Hepatocyte (in vitro differentiated cells): ENCODE data around the gene KLHL3. TPM values are rescaled to one million over a fixed set of nuclear protein-coding genes. Genes with fewer than 3 reads are reported as not detected.
A peak's percentile ranks its signal among the peaks of the same experiment; 100 is the strongest.

ENCODE experiments used
- DNase-seq: peaks from one replicate; pipeline ENCODE4 v3.0.0-alpha.2; 2016; ENCODE audit warnings: low spot score
- H2AFZ ChIP-seq: fragments of 200-600 bp; sonication (generic); 2 replicates; pipeline ENCODE4 v1.6.0; 2016; ENCODE audit warnings: antibody characterized with exemption, mild to moderate bottlenecking
- H3K27ac ChIP-seq: fragments of 200-600 bp; sonication (generic); 2 replicates; pipeline ENCODE4 v1.5.1; 2016; ENCODE audit warnings: mild to moderate bottlenecking
- H3K27me3 ChIP-seq: fragments of 200-600 bp; sonication (generic); 2 replicates; pipeline ENCODE4 v1.6.1; 2016
- H3K36me3 ChIP-seq: fragments of 200-600 bp; sonication (generic); replicated peaks from 2 replicates; pipeline ENCODE4 v1.5.1; 2016; ENCODE audit warnings: low read depth; ENCODE audit not compliant: insufficient read depth
- H3K4me1 ChIP-seq: fragments of 200-600 bp; sonication (generic); 2 replicates; pipeline ENCODE4 v1.5.1; 2016; ENCODE audit warnings: mild to moderate bottlenecking, moderate library complexity; ENCODE audit not compliant: insufficient read depth
- H3K4me2 ChIP-seq: fragments of 200-600 bp; sonication (generic); 2 replicates; pipeline ENCODE4 v1.6.0; 2016
- H3K4me3 ChIP-seq: fragments of 200-600 bp; sonication (generic); 2 replicates; pipeline ENCODE4 v1.5.1; 2016; ENCODE audit warnings: mild to moderate bottlenecking
- H3K79me2 ChIP-seq: fragments of 200-600 bp; sonication (generic); 2 replicates; pipeline ENCODE4 v1.6.0; 2017; ENCODE audit warnings: mild to moderate bottlenecking
- H3K9me2 ChIP-seq: fragments of 200-600 bp; sonication (generic); replicated peaks from 2 replicates; pipeline ENCODE4 v1.6.0; 2017; ENCODE audit warnings: mild to moderate bottlenecking; ENCODE audit not compliant: insufficient read depth
- H3K9me3 ChIP-seq: fragments of 200-600 bp; sonication (generic); 2 replicates; pipeline ENCODE4 v1.5.1; 2016; ENCODE audit warnings: low read depth, mild to moderate bottlenecking
- H4K20me1 ChIP-seq: fragments of 200-600 bp; sonication (generic); 2 replicates; pipeline ENCODE4 v1.6.0; 2016; ENCODE audit warnings: mild to moderate bottlenecking; ENCODE audit not compliant: insufficient read depth, poor library complexity, severe bottlenecking
- EZH2 ChIP-seq: fragments of 200-600 bp; sonication (generic); IDR thresholded peaks from 2 replicates; pipeline ENCODE4 v1.6.1; 2016; ENCODE audit warnings: antibody characterized with exemption, mild to moderate bottlenecking, borderline replicate concordance
- EZH2phosphoT487 ChIP-seq: fragments of 200-600 bp; sonication (generic); IDR thresholded peaks from one replicate; pipeline ENCODE4 v1.6.1; 2018; ENCODE audit warnings: antibody characterized with exemption, mild to moderate bottlenecking, low read depth, moderate library complexity; ENCODE audit not compliant: unreplicated experiment, severe bottlenecking
- WGBS: methylation state at CpG from one replicate; pipeline ENCODE4 v1.1.6; 2016; ENCODE audit warnings: low lambda C conversion rate; ENCODE audit errors: missing lambda C conversion rate; 5-methylcytosine and 5-hydroxymethylcytosine counted together
- polyA plus RNA-seq: library from polyadenylated mRNA; unstranded; fragments of >200 nt; fragmentation: Nextera tagmentation; extraction: Ambion mirVana; gene quantifications from 2 replicates; pipeline ENCODE4 v1.2.1, GENCODE V29; 2016
- total RNA-seq: library from RNA; depleted of rRNA; stranded (reverse); fragments of >200 nt; gene quantifications from 2 replicates; pipeline ENCODE4 v1.2.3, GENCODE V29; 2014
- TF ChIP-seq, protein P1 (sequence below): fragments of 200-600 bp; sonication (generic); IDR thresholded peaks from 2 replicates; pipeline ENCODE4 v1.5.1; 2016; ENCODE audit warnings: antibody characterized with exemption, mild to moderate bottlenecking; ENCODE audit not compliant: poor library complexity

Gene KLHL3
- total and polyA plus RNA-seq, 2 experiments from 2014 or later, result 1.4 to 5.3 TPM

DNA sequence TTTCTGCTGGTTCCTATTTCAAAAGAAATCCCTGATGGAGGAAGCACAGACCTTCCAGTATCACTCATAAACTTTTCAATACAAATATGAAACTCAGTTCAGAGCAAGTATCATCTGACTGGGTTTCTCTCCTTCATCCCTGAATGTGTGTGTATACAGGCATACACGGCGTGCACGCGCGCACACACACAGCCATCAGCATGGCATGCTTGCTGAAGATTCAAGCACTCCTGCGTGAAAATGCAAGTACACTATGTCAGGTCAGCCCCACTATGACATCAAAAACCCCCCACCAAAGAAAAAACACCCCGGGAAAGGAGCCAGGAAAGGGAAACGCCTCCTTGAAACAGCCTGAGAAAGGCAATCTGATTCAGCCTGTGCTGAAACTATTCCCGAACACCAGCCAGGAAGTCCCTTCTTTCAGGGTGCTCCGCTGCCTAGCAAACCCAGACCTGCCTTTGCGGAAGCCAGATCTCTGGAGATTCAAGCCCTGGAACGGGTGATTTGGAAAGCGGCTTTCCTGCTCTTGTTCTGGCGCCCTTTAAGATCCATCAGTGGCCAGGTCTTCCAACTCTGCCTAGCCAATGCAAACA lies 831 bp downstream of the KLHL3 start:
- no peaks in the 10 kb centered on the region for H3K9me2 ChIP-seq
- no peaks in the 10 kb centered on the region for H4K20me1 ChIP-seq
- peak overlapping the region; percentile 75 for H3K27ac ChIP-seq
- H3K4me1 ChIP-seq, result peaks cover 18% of the 10 kb centered on the region
- peaks cover 25% of the 10 kb centered on the region for H3K79me2 ChIP-seq
- H3K4me3 ChIP-seq, result peak overlapping the region; percentile 43
- H3K27me3 ChIP-seq, result no peaks in the 10 kb centered on the region
- H2AFZ ChIP-seq, result peak overlapping the region; percentile 96
- peak; percentile 44 for DNase-seq
- no peaks in the 10 kb centered on the region for H3K9me3 ChIP-seq
- TF ChIP-seq EZH2 (no peak), EZH2phosphoT487 (no peak)
- TF ChIP-seq, protein P1, sequence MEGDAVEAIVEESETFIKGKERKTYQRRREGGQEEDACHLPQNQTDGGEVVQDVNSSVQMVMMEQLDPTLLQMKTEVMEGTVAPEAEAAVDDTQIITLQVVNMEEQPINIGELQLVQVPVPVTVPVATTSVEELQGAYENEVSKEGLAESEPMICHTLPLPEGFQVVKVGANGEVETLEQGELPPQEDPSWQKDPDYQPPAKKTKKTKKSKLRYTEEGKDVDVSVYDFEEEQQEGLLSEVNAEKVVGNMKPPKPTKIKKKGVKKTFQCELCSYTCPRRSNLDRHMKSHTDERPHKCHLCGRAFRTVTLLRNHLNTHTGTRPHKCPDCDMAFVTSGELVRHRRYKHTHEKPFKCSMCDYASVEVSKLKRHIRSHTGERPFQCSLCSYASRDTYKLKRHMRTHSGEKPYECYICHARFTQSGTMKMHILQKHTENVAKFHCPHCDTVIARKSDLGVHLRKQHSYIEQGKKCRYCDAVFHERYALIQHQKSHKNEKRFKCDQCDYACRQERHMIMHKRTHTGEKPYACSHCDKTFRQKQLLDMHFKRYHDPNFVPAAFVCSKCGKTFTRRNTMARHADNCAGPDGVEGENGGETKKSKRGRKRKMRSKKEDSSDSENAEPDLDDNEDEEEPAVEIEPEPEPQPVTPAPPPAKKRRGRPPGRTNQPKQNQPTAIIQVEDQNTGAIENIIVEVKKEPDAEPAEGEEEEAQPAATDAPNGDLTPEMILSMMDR, result no peak
- peak overlapping the region; percentile 96 for H3K4me2 ChIP-seq
- WGBS, result 6% methylated on average over 14 of the region's 14 CpGs
- H3K36me3 ChIP-seq, result no peaks in the 10 kb centered on the region

GRCh38 chr5:137734331-137734730 lies 1.6 kb downstream of the KLHL3 start:
- Histone ChIP-seq H3K4me2 (peak overlapping the region; percentile 96), H3K79me2 (peaks cover 25% of the 10 kb centered on the region), H3K4me1 (peaks cover 18% of the 10 kb centered on the region), H3K27me3 (no peaks in the 10 kb centered on the region), H3K9me3 (no peaks in the 10 kb centered on the region), H3K4me3 (peak overlapping the region; percentile 43), H3K9me2 (no peaks in the 10 kb centered on the region), H4K20me1 (no peaks in the 10 kb centered on the region), H2AFZ (peak overlapping the region; percentile 96), H3K36me3 (no peaks in the 10 kb centered on the region), H3K27ac (peak overlapping the region; percentile 75)
- WGBS, result 58% methylated on average over 2 of the region's 2 CpGs
- TF ChIP-seq EZH2phosphoT487 (no peak), EZH2 (no peak)
- TF ChIP-seq, protein P1, result no peak
- no peak for DNase-seq

GRCh38 chr5:137733922-137734321 lies 2.0 kb downstream of the KLHL3 start:
- Histone ChIP-seq H3K4me2 (peak overlapping the region; percentile 96), H2AFZ (no peak overlapping the region), H3K36me3 (no peaks in the 10 kb centered on the region), H3K79me2 (peaks cover 25% of the 10 kb centered on the region), H3K27me3 (no peaks in the 10 kb centered on the region), H3K4me3 (no peak overlapping the region), H3K9me3 (no peaks in the 10 kb centered on the region), H3K27ac (no peak overlapping the region), H4K20me1 (no peaks in the 10 kb centered on the region), H3K9me2 (no peaks in the 10 kb centered on the region), H3K4me1 (peaks cover 18% of the 10 kb centered on the region)
- TF ChIP-seq, protein P1, result no peak
- TF ChIP-seq EZH2 (no peak), EZH2phosphoT487 (no peak)
- 81% methylated on average over 3 of the region's 3 CpGs for WGBS
- no peak for DNase-seq
